SU-DHL-6 (cell line): ENCODE data around the gene GNG7.
"Not testable (repeated sequence)": the region's sequence is repeated elsewhere in the genome, so short reads cannot be mapped to it uniquely, and the experiment has no call there.

Experiments used
- H2AFZ ChIP-seq: fragments of 200-600 bp; sonication (generic); 2 replicates; pipeline ENCODE4 v1.6.1; 2014; ENCODE audit warnings: low read depth, mild to moderate bottlenecking, moderate library complexity, mixed read lengths, antibody characterized with exemption, low read length; ENCODE audit not compliant: severe bottlenecking
- H3F3A ChIP-seq: fragments of 200-600 bp; shearing (Covaris generic); 2 replicates; pipeline ENCODE4 v1.6.0; 2016; ENCODE audit warnings: antibody characterized with exemption, mild to moderate bottlenecking; ENCODE audit not compliant: insufficient read depth
- H3K27ac ChIP-seq: fragments of 200-600 bp; sonication (generic); 2 replicates; pipeline ENCODE4 v1.5.1; 2016; ENCODE audit warnings: low read depth, mild to moderate bottlenecking, low read length, moderate library complexity, mixed read lengths
- H3K27me3 ChIP-seq: fragments of 200-600 bp; sonication (generic), shearing (Covaris generic); 2 replicates; pipeline ENCODE4 v1.6.0; 2014; ENCODE audit warnings: mild to moderate bottlenecking, low read length
- H3K36me3 ChIP-seq: fragments of 200-600 bp; sonication (generic); 2 replicates; pipeline ENCODE4 v1.6.1; 2014; ENCODE audit warnings: mild to moderate bottlenecking, low read length, mixed read lengths
- H3K4me2 ChIP-seq: fragments of 300-600, 200-600 bp; shearing (Covaris generic), sonication (generic); 2 replicates; pipeline ENCODE4 v1.6.0; 2014; ENCODE audit warnings: low read length, low read depth, mild to moderate bottlenecking; ENCODE audit not compliant: poor library complexity, severe bottlenecking
- H3K4me3 ChIP-seq: fragments of 200-600 bp; sonication (generic); 2 replicates; pipeline ENCODE4 v1.5.1; 2014; ENCODE audit warnings: antibody characterized with exemption, low read length, mild to moderate bottlenecking, mixed read lengths; ENCODE audit not compliant: insufficient read depth, poor library complexity, severe bottlenecking
- H3K79me2 ChIP-seq: fragments of 200-600 bp; sonication (generic); 2 replicates; pipeline ENCODE4 v1.6.1; 2014; ENCODE audit warnings: mild to moderate bottlenecking, low read length, moderate library complexity; ENCODE audit not compliant: insufficient read depth
- H3K9ac ChIP-seq: fragments of 200-600 bp; sonication (generic); 2 replicates; pipeline ENCODE4 v1.7.0; 2014; ENCODE audit warnings: mild to moderate bottlenecking, low read length
- H3K9me2 ChIP-seq: fragments of 200-600 bp; sonication (generic); replicated peaks from 2 replicates; pipeline ENCODE4 v1.6.1; 2014; ENCODE audit warnings: low read length; ENCODE audit not compliant: insufficient read depth
- H3K9me3 ChIP-seq: fragments of 200-600 bp; sonication (generic); 2 replicates; pipeline ENCODE4 v1.6.1; 2014; ENCODE audit warnings: low read length, mixed read lengths; ENCODE audit not compliant: insufficient read depth
- H4K20me1 ChIP-seq: fragments of 200-600 bp; sonication (generic); 2 replicates; pipeline ENCODE4 v1.6.1; 2014; ENCODE audit warnings: low read depth, mild to moderate bottlenecking, antibody characterized with exemption, low read length, moderate library complexity, mixed read lengths
- CTCF ChIP-seq: fragments of 200-600 bp; sonication (generic); IDR thresholded peaks from one replicate; pipeline ENCODE4 v1.5.1; 2017; ENCODE audit warnings: antibody characterized with exemption, mild to moderate bottlenecking, low read length, moderate library complexity; ENCODE audit not compliant: insufficient read depth, poor library complexity, severe bottlenecking
- EZH2phosphoT487 ChIP-seq: fragments of 200-600 bp; sonication (generic), shearing (Covaris generic); conservative IDR thresholded peaks from 2 replicates; pipeline ENCODE4 v1.6.1; 2018; ENCODE audit warnings: mild to moderate bottlenecking, antibody characterized with exemption, low read length, moderate library complexity, mixed read lengths

Gene GNG7

DNA sequence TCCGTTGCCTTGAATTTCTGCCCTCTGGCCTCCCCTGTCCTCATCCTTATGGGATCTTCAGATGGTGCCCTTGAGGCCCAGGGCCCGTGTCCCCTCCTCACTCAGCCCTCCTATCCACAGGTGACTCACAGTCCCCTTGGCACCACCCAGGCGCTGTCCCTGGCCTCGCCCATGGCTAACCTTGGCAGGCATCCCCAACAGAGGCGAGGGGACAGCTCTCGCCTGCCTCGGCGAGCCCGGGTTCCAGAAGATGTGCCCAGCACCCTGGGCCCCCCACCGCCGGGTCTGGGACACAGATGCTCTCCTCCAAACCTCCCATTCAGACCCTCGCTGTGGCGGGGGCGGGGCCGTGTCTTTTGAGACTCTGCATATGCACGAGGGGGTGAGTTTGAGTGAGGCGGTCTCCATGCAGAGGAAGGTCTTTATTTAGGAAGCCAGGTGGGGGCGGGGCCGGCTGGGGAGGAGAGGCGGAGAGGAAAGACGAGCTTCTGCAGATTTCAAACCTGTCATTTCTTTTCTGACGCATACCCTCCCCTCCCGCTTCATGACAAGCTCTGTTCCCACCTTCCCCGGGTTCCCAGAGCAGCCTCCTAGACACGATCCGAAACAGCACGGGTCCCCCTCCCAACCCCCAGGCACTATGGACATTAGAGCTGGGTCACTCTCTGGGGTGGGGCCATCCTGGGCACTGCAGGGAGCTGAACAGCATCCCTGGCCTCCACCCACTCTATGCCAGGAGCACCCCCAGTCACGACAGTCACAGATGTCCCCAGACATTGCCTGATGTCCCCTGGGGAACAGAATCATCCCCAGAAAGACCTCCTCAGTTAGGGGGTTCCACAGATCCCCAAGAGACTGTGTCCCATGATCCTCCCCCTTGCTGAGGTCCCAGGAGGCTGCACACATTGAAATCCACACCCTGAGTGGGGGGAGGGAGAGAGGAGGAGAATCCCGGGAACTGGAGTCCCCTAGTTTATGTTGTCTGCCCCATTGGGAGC, 48.5 kb downstream of the GNG7 start:
- Histone ChIP-seq H3K9ac (no peak overlapping the region), H3K4me2 (no peak overlapping the region), H3K79me2 (no peaks in the 10 kb centered on the region), H3K27me3 (no peaks in the 10 kb centered on the region), H3K9me2 (no peaks in the 10 kb centered on the region), H4K20me1 (no peaks in the 10 kb centered on the region), H3F3A (no peaks in the 10 kb centered on the region), H2AFZ (no peak overlapping the region), H3K9me3 (no peaks in the 10 kb centered on the region), H3K27ac (no peak overlapping the region), H3K4me3 (no peak overlapping the region), H3K36me3 (no peaks in the 10 kb centered on the region)
- TF ChIP-seq CTCF: no peak
- no peak for TF ChIP-seq EZH2phosphoT487

GRCh38 chr19:2653218-2653617, 49.3 kb downstream of the GNG7 start:
- TF ChIP-seq EZH2phosphoT487 (no peak), CTCF (no peak)
- H3K4me3 ChIP-seq: no peak overlapping the region
- H2AFZ ChIP-seq: no peak overlapping the region
- no peaks in the 10 kb centered on the region for H3K79me2 ChIP-seq
- H3K36me3 ChIP-seq: no peaks in the 10 kb centered on the region
- H4K20me1 ChIP-seq: no peaks in the 10 kb centered on the region
- H3K4me2 ChIP-seq: no peak overlapping the region
- H3K27me3 ChIP-seq: no peaks in the 10 kb centered on the region
- no peak overlapping the region for H3K27ac ChIP-seq
- no peaks in the 10 kb centered on the region for H3K9me3 ChIP-seq
- no peaks in the 10 kb centered on the region for H3K9me2 ChIP-seq
- H3K9ac ChIP-seq: no peak overlapping the region
- H3F3A ChIP-seq: no peaks in the 10 kb centered on the region

- Histone ChIP-seq H4K20me1 (no peaks in the 10 kb centered on the region), H3K9me3 (no peaks in the 10 kb centered on the region), H3K4me3 (no peak overlapping the region), H2AFZ (no peak overlapping the region), H3K79me2 (no peaks in the 10 kb centered on the region), H3K9ac (no peak overlapping the region), H3K36me3 (no peaks in the 10 kb centered on the region), H3K4me2 (no peak overlapping the region), H3F3A (no peaks in the 10 kb centered on the region), H3K9me2 (no peaks in the 10 kb centered on the region), H3K27ac (no peak overlapping the region), H3K27me3 (no peaks in the 10 kb centered on the region)
- TF ChIP-seq CTCF (no peak), EZH2phosphoT487 (no peak)
These were observed 49.9 kb downstream of the GNG7 start for GRCh38 chr19:2652504-2653099.

DNA sequence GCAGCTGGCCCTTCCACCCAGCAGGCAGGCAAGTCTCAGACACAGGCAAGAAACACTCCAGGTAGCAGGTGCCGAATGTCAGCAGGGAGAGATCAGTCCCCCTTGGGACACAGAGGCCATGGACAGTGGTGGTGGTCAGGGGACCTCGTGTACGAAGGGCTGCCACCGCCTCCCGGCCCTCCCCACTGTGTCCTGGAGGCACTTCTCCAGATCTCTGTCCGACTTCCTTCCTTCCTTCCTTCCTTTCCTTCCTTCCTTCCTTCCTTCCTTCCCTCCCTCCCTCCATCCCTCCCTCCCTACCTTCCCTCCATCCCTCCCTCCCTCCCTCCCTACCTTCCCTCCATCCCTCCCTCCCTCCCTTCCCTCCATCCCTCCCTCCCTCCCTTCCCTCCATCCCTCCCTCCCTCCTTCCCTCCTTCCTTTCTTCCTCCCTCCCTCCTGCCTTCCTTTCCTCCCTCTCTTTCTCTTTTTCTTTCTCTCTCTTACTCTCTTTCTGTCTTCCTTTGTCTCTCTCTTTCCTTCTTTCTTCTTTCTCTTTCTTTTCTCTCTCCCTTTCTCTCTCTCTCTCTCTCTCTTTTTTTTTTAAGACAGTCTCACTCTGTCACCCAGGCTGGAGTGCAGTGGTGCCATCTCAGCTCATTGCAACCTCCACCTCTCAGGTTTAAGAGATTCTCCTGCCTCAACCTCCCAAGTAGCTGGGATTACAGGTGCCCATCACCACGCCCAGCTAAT, 51.3 kb downstream of the GNG7 start:
- not testable (repeated sequence) for H3K79me2 ChIP-seq, H2AFZ ChIP-seq, H3K4me2 ChIP-seq, H3K9me2 ChIP-seq, H3K9me3 ChIP-seq, H3K9ac ChIP-seq, H3K27ac ChIP-seq, H4K20me1 ChIP-seq, H3F3A ChIP-seq, H3K36me3 ChIP-seq, H3K4me3 ChIP-seq, H3K27me3 ChIP-seq
